Neural crest cell (in vitro differentiated cells): ENCODE results near the gene CSGALNACT2. TPM values are rescaled to one million over a fixed set of nuclear protein-coding genes. Genes with fewer than 3 reads are reported as not detected.
"Not testable (repeated sequence)": the region's sequence is repeated elsewhere in the genome, so short reads cannot be mapped to it uniquely, and the experiment has no call there.

ENCODE experiments used
- DNase-seq: peaks from one replicate; pipeline ENCODE4 v3.0.0; 2021; ENCODE audit warnings: low read depth, mixed read lengths, low spot score
- H3K27ac Mint-ChIP-seq: one replicate; pipeline ENCODE4 v1.8.0; 2021; ENCODE audit warnings: mild to moderate bottlenecking, mixed read lengths; ENCODE audit not compliant: unreplicated experiment
- H3K27me3 Mint-ChIP-seq: 2 replicates; pipeline ENCODE4 v1.8.0; 2021; ENCODE audit warnings: low read depth, mild to moderate bottlenecking, mixed read lengths
- H3K36me3 Mint-ChIP-seq: 2 replicates; pipeline ENCODE4 v1.8.0; 2021; ENCODE audit warnings: low read depth, mild to moderate bottlenecking, mixed read lengths
- H3K4me1 Mint-ChIP-seq: 2 replicates; pipeline ENCODE4 v1.8.0; 2021; ENCODE audit warnings: mixed read lengths
- H3K4me3 Mint-ChIP-seq: one replicate; pipeline ENCODE4 v1.8.0; 2021; ENCODE audit warnings: mild to moderate bottlenecking, mixed read lengths
- H3K9me3 Mint-ChIP-seq: 2 replicates; pipeline ENCODE4 v1.8.0; 2021; ENCODE audit warnings: mixed read lengths
- CTCF ChIP-seq: fragments of 200-600 bp; sonication (generic); conservative IDR thresholded peaks from 2 replicates; pipeline ENCODE4 v1.5.0; 2021; ENCODE audit warnings: antibody characterized with exemption, mild to moderate bottlenecking
- total RNA-seq: library from RNA; stranded (reverse); gene quantifications from 2 replicates; pipeline ENCODE4 v1.2.1, GENCODE V29; 2021

Gene CSGALNACT2
- total RNA-seq, 1 donor from 2014 or later = 14.6 TPM

- peaks cover 3% of the 10 kb centered on the region for H3K27me3 Mint-ChIP-seq
- no peaks in the 10 kb centered on the region for H3K4me1 Mint-ChIP-seq
- DNase-seq = no peak
- peak overlapping the region; percentile 69 for H3K27ac Mint-ChIP-seq
- no peak overlapping the region for H3K4me3 Mint-ChIP-seq
- no peaks in the 10 kb centered on the region for H3K9me3 Mint-ChIP-seq
- TF ChIP-seq CTCF = no peak
- H3K36me3 Mint-ChIP-seq = no peaks in the 10 kb centered on the region
Observed at GRCh38 chr10:43093423-43094076, 44.7 kb upstream of the CSGALNACT2 start.

GRCh38 chr10:43094085-43094484 is 44.2 kb upstream of the CSGALNACT2 start:
- Mint-ChIP-seq H3K9me3 (no peaks in the 10 kb centered on the region), H3K27ac (no peak overlapping the region), H3K27me3 (peaks cover 3% of the 10 kb centered on the region), H3K4me3 (no peak overlapping the region), H3K4me1 (no peaks in the 10 kb centered on the region), H3K36me3 (no peaks in the 10 kb centered on the region)
- DNase-seq = no peak
- TF ChIP-seq CTCF = no peak

- H3K27ac Mint-ChIP-seq, H3K9me3 Mint-ChIP-seq, H3K36me3 Mint-ChIP-seq, H3K4me3 Mint-ChIP-seq, DNase-seq, H3K4me1 Mint-ChIP-seq: not testable (repeated sequence)
- peaks cover 21% of the 10 kb centered on the region for H3K27me3 Mint-ChIP-seq
Observed at GRCh38 chr10:43099339-43099738, 38.9 kb upstream of the CSGALNACT2 start.

GRCh38 chr10:43099928-43100327 is 38.3 kb upstream of the CSGALNACT2 start:
- no peak overlapping the region for H3K27ac Mint-ChIP-seq
- no peaks in the 10 kb centered on the region for H3K4me1 Mint-ChIP-seq
- DNase-seq = no peak
- H3K36me3 Mint-ChIP-seq = no peaks in the 10 kb centered on the region
- H3K4me3 Mint-ChIP-seq = no peak overlapping the region
- H3K27me3 Mint-ChIP-seq = peaks cover 25% of the 10 kb centered on the region
- no peaks in the 10 kb centered on the region for H3K9me3 Mint-ChIP-seq
- TF ChIP-seq CTCF = no peak

- H3K4me3 Mint-ChIP-seq = no peak overlapping the region
- no peaks in the 10 kb centered on the region for H3K9me3 Mint-ChIP-seq
- no peaks in the 10 kb centered on the region for H3K36me3 Mint-ChIP-seq
- H3K4me1 Mint-ChIP-seq = no peaks in the 10 kb centered on the region
- TF ChIP-seq CTCF = no peak
- no peak for DNase-seq
- peaks cover 29% of the 10 kb centered on the region for H3K27me3 Mint-ChIP-seq
- H3K27ac Mint-ChIP-seq = no peak overlapping the region
Observed at GRCh38 chr10:43100366-43100765, 37.9 kb upstream of the CSGALNACT2 start.

- no peaks in the 10 kb centered on the region for H3K36me3 Mint-ChIP-seq
- TF ChIP-seq CTCF = no peak
- H3K4me1 Mint-ChIP-seq = no peaks in the 10 kb centered on the region
- H3K27me3 Mint-ChIP-seq = peaks cover 29% of the 10 kb centered on the region
- H3K4me3 Mint-ChIP-seq = peak overlapping the region; percentile 58
- H3K9me3 Mint-ChIP-seq = no peaks in the 10 kb centered on the region
- DNase-seq = no peak
- no peak overlapping the region for H3K27ac Mint-ChIP-seq
Observed at GRCh38 chr10:43102063-43102828, 36.0 kb upstream of the CSGALNACT2 start.
